ENCODE results near the gene C9orf152. TPM values are rescaled to one million over a fixed set of nuclear protein-coding genes. Genes with fewer than 3 reads are reported as not detected.

The C9orf152 gene
- total and polyA plus RNA-seq, 7 donors: 24.8 to 58.5 (median 49.9) TPM; not detected in 4

- 87 to 89% methylated on average over 4 of the region's 4 CpGs for WGBS, 2 donors
- no peaks in the 10 kb centered on the region for H3K9me3 ChIP-seq
- no peak overlapping the region for H3K4me3 ChIP-seq
- intact Hi-C loops (cut with DNase I): no loop called here
- H3K4me1 ChIP-seq: peaks cover 3 to 11% (median 8%) of the 10 kb centered on the region in 4 donors
- H3K36me3 ChIP-seq: no peaks in the 10 kb centered on the region
- no peak for DNase-seq
- H3K27me3 ChIP-seq: no peaks in the 10 kb centered on the region
- no peak overlapping the region for H3K27ac ChIP-seq
- no peak for TF ChIP-seq EP300 (IDR thresholded peaks at IDR 0.05)
- TF ChIP-seq CTCF (IDR thresholded peaks at IDR 0.05): no peak
- no peak for TF ChIP-seq POLR2AphosphoS5 (IDR thresholded peaks at IDR 0.05)
- no peak for TF ChIP-seq POLR2A (IDR thresholded peaks at IDR 0.05)
These were observed 28.2 kb downstream of the C9orf152 start for GRCh38 chr9:110179734-110180133.

GRCh38 chr9:110178281-110178680 is 29.7 kb downstream of the C9orf152 start:
- H3K27me3 ChIP-seq: no peaks in the 10 kb centered on the region
- H3K27ac ChIP-seq: no peak overlapping the region
- intact Hi-C loops (cut with DNase I): no loop called here
- no peaks in the 10 kb centered on the region for H3K36me3 ChIP-seq
- no peak for TF ChIP-seq CTCF (IDR thresholded peaks at IDR 0.05)
- TF ChIP-seq POLR2A (IDR thresholded peaks at IDR 0.05): no peak
- no peak for TF ChIP-seq EP300 (IDR thresholded peaks at IDR 0.05)
- no peak for TF ChIP-seq POLR2AphosphoS5 (IDR thresholded peaks at IDR 0.05)
- peaks cover 0 to 3% (median under 1%) of the 10 kb centered on the region in 4 donors for H3K4me1 ChIP-seq
- H3K4me3 ChIP-seq: no peak overlapping the region
- DNase-seq: no peak
- 78 to 83% methylated on average over 1 of the region's 1 CpG for WGBS, 2 donors
- no peaks in the 10 kb centered on the region for H3K9me3 ChIP-seq

- TF ChIP-seq POLR2AphosphoS5 (IDR thresholded peaks at IDR 0.05) (no peak), EP300 (IDR thresholded peaks at IDR 0.05) (no peak), POLR2A (IDR thresholded peaks at IDR 0.05) (no peak), CTCF (IDR thresholded peaks at IDR 0.05) (no peak)
- no peak for DNase-seq
- Histone ChIP-seq H3K27ac (no peak overlapping the region), H3K4me3 (no peak overlapping the region), H3K27me3 (no peaks in the 10 kb centered on the region), H3K9me3 (no peaks in the 10 kb centered on the region), H3K4me1 (no peaks in the 10 kb centered on the region), H3K36me3 (peaks cover 0 to 8% (median 1%) of the 10 kb centered on the region in 4 donors)
- intact Hi-C loops (cut with DNase I): no loop called here
- 94 to 97% methylated on average over 4 of the region's 4 CpGs for WGBS, 2 donors
These were observed 32.5 kb downstream of the C9orf152 start for GRCh38 chr9:110175275-110175968.

GRCh38 chr9:110173322-110173642 is 34.7 kb downstream of the C9orf152 start:
- Histone ChIP-seq H3K27me3 (no peaks in the 10 kb centered on the region), H3K27ac (no peak overlapping the region), H3K4me1 (no peaks in the 10 kb centered on the region), H3K36me3 (peaks cover 0 to 20% (median 1%) of the 10 kb centered on the region in 4 donors), H3K9me3 (no peaks in the 10 kb centered on the region), H3K4me3 (no peak overlapping the region)
- TF ChIP-seq CTCF (IDR thresholded peaks at IDR 0.05): no peak
- TF ChIP-seq EP300 (IDR thresholded peaks at IDR 0.05): no peak
- no peak for TF ChIP-seq POLR2A (IDR thresholded peaks at IDR 0.05)
- no peak for TF ChIP-seq POLR2AphosphoS5 (IDR thresholded peaks at IDR 0.05)
- intact Hi-C loops (cut with DNase I): no loop called here
- 40 to 64% methylated on average over 7 of the region's 7 CpGs for WGBS, 2 donors
- no peak for DNase-seq
